Right lobe of liver (tissue), 4 donors: ENCODE data around the gene RFFL.

Experiments
- POLR2A ChIP-seq: fragments of 450-650 bp; IDR thresholded peaks from one replicate; pipeline ENCODE4 v1.6.1; 2017; ENCODE audit warnings: antibody characterized with exemption, mild to moderate bottlenecking
- TF ChIP-seq, protein P1 (sequence below), 4 donors: fragments of 200-600 bp in 3 of 4; fragments of 450-650 bp in 1 of 4; IDR thresholded peaks; one replicate each; pipeline versions ENCODE4 v1.5.1 to v1.8.0; 2016 to 2022; ENCODE audit warnings: antibody characterized with exemption in 4 of 4, mild to moderate bottlenecking in 2 of 4
- donor health status: DM: no; HTN: no; CAD: no.
- donor health status: DM: no; HTN: no; CAD: no.
- donor health status: DM: no; HTN: yes; CAD: no.

DNA sequence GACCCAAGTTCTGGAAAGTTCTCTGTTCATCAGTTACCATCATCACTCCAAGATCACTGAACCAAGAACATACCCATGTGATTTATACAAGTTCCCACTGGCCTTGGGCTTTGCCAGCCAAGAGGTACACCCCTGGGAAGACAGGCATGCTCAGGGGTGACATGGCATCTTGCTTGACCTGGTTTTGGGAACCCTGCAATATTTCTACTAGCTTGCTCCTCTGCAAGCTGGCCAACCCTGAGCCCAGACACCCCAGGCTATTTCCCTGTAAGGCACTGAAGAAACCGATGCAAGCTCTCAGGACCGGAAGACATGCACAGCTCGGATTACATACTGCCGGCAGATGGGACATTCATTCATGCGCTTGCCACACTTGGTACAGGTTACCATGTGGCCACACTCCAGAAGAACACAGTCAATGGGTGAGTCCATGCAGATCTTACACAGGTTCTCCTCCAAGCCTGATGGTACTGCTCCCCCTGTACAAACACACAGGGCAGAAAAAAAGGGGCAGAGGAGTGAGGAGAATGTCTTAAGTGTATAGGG, 51.8 kb downstream of the RFFL start:
- TF ChIP-seq POLR2A, result no peak
- TF ChIP-seq, protein P1, sequence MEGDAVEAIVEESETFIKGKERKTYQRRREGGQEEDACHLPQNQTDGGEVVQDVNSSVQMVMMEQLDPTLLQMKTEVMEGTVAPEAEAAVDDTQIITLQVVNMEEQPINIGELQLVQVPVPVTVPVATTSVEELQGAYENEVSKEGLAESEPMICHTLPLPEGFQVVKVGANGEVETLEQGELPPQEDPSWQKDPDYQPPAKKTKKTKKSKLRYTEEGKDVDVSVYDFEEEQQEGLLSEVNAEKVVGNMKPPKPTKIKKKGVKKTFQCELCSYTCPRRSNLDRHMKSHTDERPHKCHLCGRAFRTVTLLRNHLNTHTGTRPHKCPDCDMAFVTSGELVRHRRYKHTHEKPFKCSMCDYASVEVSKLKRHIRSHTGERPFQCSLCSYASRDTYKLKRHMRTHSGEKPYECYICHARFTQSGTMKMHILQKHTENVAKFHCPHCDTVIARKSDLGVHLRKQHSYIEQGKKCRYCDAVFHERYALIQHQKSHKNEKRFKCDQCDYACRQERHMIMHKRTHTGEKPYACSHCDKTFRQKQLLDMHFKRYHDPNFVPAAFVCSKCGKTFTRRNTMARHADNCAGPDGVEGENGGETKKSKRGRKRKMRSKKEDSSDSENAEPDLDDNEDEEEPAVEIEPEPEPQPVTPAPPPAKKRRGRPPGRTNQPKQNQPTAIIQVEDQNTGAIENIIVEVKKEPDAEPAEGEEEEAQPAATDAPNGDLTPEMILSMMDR (IDR thresholded peaks at IDR 0.05), result no peak
